ENCODE data around the gene CCDC27.

CCDC27 gene

DNA sequence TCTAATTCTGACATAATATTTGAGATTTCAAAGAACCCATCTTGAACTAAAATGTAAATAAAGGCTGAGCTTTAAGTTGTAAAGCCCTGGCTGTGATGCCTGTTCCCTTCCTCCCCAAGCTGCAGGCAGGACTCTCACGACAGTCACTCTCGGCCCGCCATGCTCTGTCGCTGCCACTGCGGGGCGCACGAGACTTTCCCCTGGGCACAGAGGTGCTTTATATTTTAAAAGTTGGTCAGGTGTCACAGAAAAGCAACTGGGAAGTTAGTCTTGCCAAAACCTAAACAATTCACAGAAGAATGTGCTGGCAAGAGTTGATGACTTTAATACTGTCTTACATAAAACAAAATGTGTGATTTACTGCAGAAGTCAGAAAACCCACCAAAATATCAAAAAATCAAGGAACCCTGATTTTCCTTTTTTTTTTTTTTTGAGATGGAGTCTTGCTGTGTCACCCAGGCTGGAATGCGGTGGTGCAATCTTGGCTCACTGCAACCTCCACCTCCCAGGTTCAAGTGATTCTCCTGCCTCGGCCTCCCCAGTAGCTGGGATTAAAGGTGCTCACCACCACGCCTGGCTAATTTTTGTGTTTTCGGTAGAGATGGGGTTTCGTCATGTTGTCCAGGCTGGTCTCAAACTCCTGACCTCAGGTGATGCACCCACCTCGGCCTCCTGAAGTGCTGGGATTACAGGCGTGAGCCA lies 33.4 kb downstream of the CCDC27 start:
- Histone ChIP-seq H3K4me3 (ENCODE audit: low read depth in 1 of 2, low read length in 2 of 2) (no peak overlapping the region), H3K4me1 (ENCODE audit: insufficient read depth, low read length) (no peaks in the 10 kb centered on the region), H3K27me3 (ENCODE audit: control insufficient read depth in 1 of 2, insufficient read depth in 2 of 2, low read length in 2 of 2) (no peaks in the 10 kb centered on the region), H3K27ac (ENCODE audit: low read depth, low read length) (no peak overlapping the region), H3K9ac (ENCODE audit: low read length) (no peak overlapping the region), H3K9me3 (ENCODE audit: low read length) (no peaks in the 10 kb centered on the region), H3K36me3 (ENCODE audit: insufficient read depth, low read length) (peaks cover 74% of the 10 kb centered on the region)

DNA sequence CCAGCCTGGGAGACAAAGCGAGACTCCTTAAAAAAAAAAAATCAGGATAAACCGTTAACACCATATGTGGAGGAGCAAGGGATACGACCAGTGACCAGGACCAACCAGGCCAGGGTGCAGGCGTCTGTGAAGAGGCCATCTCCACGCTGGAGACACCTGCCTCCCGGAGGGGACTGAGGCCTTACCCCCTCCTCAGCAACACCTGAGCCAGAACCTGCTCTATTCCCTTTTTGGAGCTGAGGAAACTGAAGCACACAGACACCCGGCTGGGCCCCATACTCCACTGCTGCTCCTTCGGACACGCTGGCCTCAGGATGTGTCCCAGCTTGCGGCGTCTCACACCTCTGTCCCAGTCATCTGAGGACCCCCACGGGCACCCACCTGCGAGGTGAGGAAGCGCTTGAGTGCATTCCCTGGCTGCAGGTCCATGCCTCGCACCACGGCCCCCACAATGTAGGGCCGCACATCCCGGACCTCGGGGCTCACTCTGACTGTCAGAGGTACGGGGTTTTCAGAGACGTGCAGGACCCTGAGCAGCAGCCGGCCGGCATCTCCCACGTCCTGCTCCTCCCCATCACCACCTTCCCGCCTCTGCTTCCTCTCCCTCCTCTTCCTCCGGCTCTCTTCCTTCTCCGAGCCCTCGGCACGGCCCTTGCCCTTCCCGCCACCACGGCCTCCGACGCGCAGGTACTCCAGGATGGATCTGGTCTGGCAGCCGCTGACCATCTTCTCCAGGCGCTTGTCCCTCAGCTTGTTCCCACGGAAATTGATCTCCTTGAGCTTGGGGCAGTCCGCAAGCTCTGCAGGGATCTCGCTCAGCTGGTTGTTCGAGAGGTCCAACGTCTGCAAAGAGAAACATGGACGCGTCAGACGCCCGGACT lies 34.5 kb downstream of the CCDC27 start:
- Histone ChIP-seq H3K27ac (ENCODE audit: low read depth, low read length) (no peak overlapping the region), H3K4me1 (ENCODE audit: insufficient read depth, low read length) (no peaks in the 10 kb centered on the region), H3K9me3 (ENCODE audit: low read length) (no peaks in the 10 kb centered on the region), H3K36me3 (ENCODE audit: insufficient read depth, low read length) (peaks cover 63% of the 10 kb centered on the region), H3K27me3 (ENCODE audit: control insufficient read depth in 1 of 2, insufficient read depth in 2 of 2, low read length in 2 of 2) (no peaks in the 10 kb centered on the region), H3K9ac (ENCODE audit: low read length) (no peak overlapping the region), H3K4me3 (ENCODE audit: low read depth in 1 of 2, low read length in 2 of 2) (no peak overlapping the region)

DNA sequence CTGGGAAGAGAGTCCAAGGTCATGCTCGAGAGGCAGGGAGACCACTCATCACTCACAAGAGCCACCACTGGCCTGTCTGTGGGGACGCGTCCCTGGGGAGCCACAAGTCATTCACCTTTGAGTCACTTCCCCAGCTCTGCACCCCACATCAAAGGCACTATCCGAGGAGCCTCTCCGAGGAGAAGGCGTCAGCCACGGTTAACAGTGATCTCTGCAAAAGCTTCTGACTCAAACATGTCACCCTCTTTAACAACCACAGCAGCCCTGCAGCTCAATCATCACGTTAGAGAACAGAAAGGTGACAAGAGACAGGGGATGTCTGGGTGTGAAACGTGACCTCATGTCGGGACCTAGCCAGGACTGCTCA lies 35.1 kb downstream of the CCDC27 start:
- H3K9me3 ChIP-seq (ENCODE audit: low read length): no peaks in the 10 kb centered on the region
- no peaks in the 10 kb centered on the region for H3K27me3 ChIP-seq (ENCODE audit: control insufficient read depth in 1 of 2, insufficient read depth in 2 of 2, low read length in 2 of 2)
- H3K36me3 ChIP-seq (ENCODE audit: insufficient read depth, low read length): peaks cover 57% of the 10 kb centered on the region

DNA sequence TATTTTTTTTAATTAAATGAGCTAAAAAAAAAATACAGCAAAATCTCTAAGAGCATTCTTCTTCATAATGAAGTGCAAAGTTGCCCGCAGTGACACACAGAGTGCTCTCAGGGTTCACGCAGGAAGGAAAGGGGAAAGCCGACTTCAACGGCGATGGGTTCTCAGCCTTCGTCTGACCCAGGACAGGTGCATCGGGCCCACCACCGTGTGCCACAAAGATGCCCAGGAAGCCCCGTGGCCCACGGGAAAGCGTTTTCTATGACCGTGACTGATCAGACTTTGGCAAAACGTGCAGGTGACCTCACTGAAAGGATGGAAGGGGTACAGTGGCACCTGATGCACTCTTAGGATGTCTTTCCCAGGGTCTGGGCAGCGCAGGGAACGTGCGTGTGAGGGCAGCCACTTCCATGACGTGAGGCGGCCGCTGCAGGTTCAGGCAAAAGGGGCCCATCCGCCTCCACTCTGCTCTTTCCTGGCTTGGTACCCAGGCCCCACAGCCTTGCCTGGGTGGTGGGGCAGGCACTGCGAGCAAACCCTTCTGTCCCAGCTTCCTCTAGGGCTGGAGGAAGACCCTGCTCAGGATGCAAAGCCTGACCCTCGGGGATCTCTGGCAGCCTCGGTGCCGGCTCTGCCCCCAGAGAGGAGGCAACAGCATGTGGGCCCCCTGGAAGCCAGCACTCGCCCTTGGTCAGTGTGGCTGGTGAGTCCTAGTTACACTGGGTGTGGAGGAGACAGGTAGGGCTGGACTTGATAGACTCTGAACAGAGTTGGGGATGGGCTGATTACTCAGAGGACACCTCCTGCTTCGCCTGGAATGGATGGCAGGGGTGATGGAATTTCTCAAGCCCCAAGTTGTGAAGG lies 35.7 kb downstream of the CCDC27 start:
- Histone ChIP-seq H3K9me3 (ENCODE audit: low read length) (no peaks in the 10 kb centered on the region), H3K27ac (ENCODE audit: low read depth, low read length) (no peak overlapping the region), H3K4me1 (ENCODE audit: insufficient read depth, low read length) (peaks cover 4% of the 10 kb centered on the region), H3K9ac (ENCODE audit: low read length) (no peak overlapping the region), H3K4me3 (ENCODE audit: low read depth in 1 of 2, low read length in 2 of 2) (no peak overlapping the region), H3K27me3 (ENCODE audit: control insufficient read depth in 1 of 2, insufficient read depth in 2 of 2, low read length in 2 of 2) (no peaks in the 10 kb centered on the region), H3K36me3 (ENCODE audit: insufficient read depth, low read length) (peaks cover 55% of the 10 kb centered on the region)

More for the DNA sequence above, 35.1 kb downstream of the CCDC27 start:
- Histone ChIP-seq H3K4me3 (ENCODE audit: low read depth in 1 of 2, low read length in 2 of 2) (no peak overlapping the region), H3K4me1 (ENCODE audit: insufficient read depth, low read length) (no peaks in the 10 kb centered on the region), H3K9ac (ENCODE audit: low read length) (no peak overlapping the region), H3K27ac (ENCODE audit: low read depth, low read length) (no peak overlapping the region)

DNA sequence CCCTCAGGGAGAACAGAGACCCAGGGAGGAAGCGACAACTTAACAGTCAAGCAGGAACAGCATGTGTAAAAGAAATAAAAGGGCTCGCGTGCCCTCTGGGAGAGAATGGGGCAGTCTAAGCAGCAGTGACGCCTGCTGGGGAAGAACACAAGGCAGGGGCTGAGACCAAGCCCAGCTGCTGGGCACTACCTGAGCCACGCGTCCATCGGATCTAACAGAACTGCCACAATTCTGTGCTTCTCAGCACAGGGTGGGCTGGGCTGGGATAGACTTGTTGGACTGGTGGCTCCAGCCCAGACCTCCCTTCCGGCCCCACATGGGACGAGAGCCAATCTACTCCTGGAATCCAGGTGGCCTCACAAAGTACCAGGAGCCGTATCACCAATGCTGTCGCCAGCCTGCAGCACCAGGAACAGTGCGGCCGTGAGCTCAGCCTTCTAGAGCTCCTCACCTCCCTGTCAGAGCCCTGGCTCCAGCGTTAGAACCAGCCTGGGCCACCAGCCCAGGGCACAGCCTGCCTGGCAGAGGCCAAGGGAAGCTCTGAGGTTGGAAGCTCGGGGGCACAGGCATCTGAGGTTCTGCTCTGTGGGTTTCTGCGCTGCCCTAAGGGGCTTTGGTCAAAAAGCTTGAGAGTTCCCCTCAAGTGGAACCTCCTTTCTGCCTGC lies 36.6 kb downstream of the CCDC27 start:
- Histone ChIP-seq H3K9ac (ENCODE audit: low read length) (no peak overlapping the region), H3K4me3 (ENCODE audit: low read depth in 1 of 2, low read length in 2 of 2) (no peak overlapping the region), H3K27ac (ENCODE audit: low read depth, low read length) (no peak overlapping the region), H3K9me3 (ENCODE audit: low read length) (no peaks in the 10 kb centered on the region), H3K36me3 (ENCODE audit: insufficient read depth, low read length) (peaks cover 49% of the 10 kb centered on the region), H3K27me3 (ENCODE audit: control insufficient read depth in 1 of 2, insufficient read depth in 2 of 2, low read length in 2 of 2) (no peaks in the 10 kb centered on the region), H3K4me1 (ENCODE audit: insufficient read depth, low read length) (peaks cover 14% of the 10 kb centered on the region)

DNA sequence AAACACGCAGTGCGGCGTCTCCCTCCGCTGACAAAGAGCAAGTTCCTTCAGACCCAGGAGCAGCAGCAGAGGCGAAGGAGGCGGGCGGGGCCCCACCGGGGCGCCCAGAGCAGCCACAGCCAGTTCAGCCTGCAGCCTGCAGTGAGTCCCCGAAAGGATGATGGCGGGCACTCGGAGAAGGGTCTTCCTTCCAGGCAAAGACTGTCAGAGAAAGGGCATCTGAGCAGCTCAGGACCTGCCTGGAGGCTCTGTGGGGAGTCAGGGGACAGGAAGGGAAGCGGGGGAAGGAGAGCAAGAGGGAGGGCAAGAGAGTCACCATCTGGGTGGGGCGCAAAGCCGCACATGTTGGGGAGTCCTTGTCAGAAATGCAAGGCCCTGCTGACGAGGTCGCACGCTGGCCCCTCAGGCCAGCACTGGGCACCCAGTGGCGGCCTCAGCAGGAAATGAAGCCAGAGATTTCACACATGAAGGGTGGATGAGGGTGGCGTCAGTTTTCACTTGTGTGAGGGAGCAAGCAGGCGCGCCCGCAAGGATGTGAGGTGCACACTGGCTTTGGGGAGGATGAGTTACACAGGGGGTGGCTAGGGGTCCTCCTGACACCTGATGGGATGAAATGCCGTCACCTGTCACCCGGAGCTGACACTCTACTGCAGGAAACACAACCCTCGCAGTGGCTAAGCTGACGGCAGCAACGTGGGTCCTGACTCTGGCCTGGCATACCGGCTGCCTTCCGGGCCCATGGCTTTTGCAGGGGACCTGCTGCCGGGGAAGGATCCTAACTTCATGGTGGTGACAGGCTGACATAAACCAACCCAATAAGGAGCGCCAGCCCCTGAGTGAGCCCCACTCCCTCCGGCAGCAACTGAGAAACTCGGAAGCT lies 37.4 kb downstream of the CCDC27 start:
- Histone ChIP-seq H3K9ac (ENCODE audit: low read length) (no peak overlapping the region), H3K36me3 (ENCODE audit: insufficient read depth, low read length) (peaks cover 48% of the 10 kb centered on the region), H3K4me3 (ENCODE audit: low read depth in 1 of 2, low read length in 2 of 2) (no peak overlapping the region), H3K27me3 (ENCODE audit: control insufficient read depth in 1 of 2, insufficient read depth in 2 of 2, low read length in 2 of 2) (no peaks in the 10 kb centered on the region), H3K4me1 (ENCODE audit: insufficient read depth, low read length) (peaks cover 21% of the 10 kb centered on the region), H3K9me3 (ENCODE audit: low read length) (no peaks in the 10 kb centered on the region), H3K27ac (ENCODE audit: low read depth, low read length) (no peak overlapping the region)

DNA sequence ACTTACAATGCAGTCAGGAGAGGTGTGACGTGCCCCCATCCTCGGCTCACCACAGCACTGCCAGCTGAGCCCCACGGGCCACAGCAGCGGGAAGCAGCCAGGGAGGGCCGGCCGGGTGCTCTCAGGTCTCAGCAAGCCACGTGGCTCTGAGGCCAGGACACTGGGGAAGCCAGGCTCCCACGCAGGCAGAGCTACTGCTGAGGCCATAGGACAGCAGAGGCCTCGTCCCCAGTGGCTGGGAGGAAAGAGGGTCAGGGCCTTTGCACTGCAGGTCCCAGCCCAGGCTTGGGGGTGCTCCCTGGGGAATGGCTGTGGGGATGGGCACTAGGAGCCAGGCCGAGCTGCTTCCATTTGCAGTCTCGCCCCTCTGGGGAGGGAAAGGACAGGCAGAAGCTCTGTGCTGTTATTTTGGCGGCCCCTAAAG lies 38.3 kb downstream of the CCDC27 start:
- no peak overlapping the region for H3K4me3 ChIP-seq (ENCODE audit: low read depth in 1 of 2, low read length in 2 of 2)
- H3K9ac ChIP-seq (ENCODE audit: low read length): no peak overlapping the region
- no peaks in the 10 kb centered on the region for H3K9me3 ChIP-seq (ENCODE audit: low read length)
- H3K4me1 ChIP-seq (ENCODE audit: insufficient read depth, low read length): peaks cover 29% of the 10 kb centered on the region
- no peaks in the 10 kb centered on the region for H3K27me3 ChIP-seq (ENCODE audit: control insufficient read depth in 1 of 2, insufficient read depth in 2 of 2, low read length in 2 of 2)
- peaks cover 40% of the 10 kb centered on the region for H3K36me3 ChIP-seq (ENCODE audit: insufficient read depth, low read length)
- no peak overlapping the region for H3K27ac ChIP-seq (ENCODE audit: low read depth, low read length)

DNA sequence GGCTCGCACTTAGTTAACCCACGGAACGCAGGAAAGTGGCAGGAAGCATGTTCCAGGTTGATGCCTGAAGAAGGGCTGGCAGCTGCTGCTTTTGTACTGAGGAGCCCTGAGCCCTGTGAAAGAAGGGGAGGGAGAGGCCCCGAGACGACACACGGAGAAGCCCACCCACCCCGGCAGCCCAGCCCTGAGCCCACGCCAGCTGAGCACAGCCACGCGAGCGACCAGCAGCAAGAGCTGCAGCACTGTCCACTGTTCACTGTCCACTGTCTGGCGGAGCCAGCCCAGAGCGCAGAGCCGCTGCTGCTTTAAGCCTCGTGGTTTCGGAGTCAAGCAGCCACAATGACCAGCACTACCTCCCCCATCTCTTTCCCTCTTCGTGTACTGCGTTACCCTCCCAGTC lies 38.7 kb downstream of the CCDC27 start:
- Histone ChIP-seq H3K36me3 (ENCODE audit: insufficient read depth, low read length) (peaks cover 35% of the 10 kb centered on the region), H3K27me3 (ENCODE audit: control insufficient read depth in 1 of 2, insufficient read depth in 2 of 2, low read length in 2 of 2) (no peaks in the 10 kb centered on the region), H3K9me3 (ENCODE audit: low read length) (no peaks in the 10 kb centered on the region), H3K4me3 (ENCODE audit: low read depth in 1 of 2, low read length in 2 of 2) (no peak overlapping the region), H3K9ac (ENCODE audit: low read length) (no peak overlapping the region), H3K4me1 (ENCODE audit: insufficient read depth, low read length) (peaks cover 29% of the 10 kb centered on the region), H3K27ac (ENCODE audit: low read depth, low read length) (no peak overlapping the region)

DNA sequence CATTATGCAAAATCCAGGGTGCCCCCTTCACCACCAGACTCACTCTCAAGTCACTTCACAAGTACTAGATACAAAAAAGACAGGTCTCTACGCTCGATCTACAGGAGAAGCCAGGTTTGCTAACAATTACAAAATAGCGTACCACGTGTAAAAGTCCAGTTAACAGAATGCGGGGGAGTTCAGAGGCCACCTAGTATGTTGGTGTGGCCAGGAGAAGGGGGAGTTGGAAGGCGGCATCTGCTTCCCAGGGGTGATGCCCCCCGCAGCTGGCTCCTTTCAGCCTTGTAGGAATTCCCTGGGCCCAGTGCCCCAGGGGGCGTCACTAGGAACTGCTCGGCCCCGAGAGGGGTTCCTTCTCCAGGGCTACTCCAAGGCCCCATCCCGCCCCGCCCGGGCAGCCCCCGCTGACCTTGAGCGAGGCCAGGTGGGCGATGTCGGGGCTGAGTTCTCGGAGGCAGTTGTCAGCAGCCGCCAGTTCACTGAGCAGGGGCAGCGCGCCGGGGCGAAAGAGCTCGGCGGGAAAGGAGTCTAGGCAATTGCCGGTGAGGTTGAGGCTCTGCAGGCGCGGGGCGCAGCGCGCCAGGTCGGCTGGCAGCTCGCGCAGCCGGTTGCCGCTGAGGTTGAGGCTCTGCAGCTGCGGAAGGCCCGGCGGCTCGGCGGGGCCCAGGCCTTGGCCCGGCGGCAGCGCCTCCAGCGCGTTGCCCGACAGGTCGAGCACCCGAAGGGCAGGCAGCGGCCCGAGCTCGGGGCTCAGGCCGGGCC lies 43.4 kb downstream of the CCDC27 start:
- Histone ChIP-seq H3K9me3 (ENCODE audit: low read length) (no peaks in the 10 kb centered on the region), H3K27me3 (ENCODE audit: control insufficient read depth in 1 of 2, insufficient read depth in 2 of 2, low read length in 2 of 2) (no peaks in the 10 kb centered on the region), H3K36me3 (ENCODE audit: insufficient read depth, low read length) (peaks cover 5% of the 10 kb centered on the region), H3K4me3 (ENCODE audit: low read depth in 1 of 2, low read length in 2 of 2) (peak overlapping the region; percentile 87 to 96), H3K4me1 (ENCODE audit: insufficient read depth, low read length) (peaks cover 34% of the 10 kb centered on the region), H3K27ac (ENCODE audit: low read depth, low read length) (peak overlapping the region; percentile 73), H3K9ac (ENCODE audit: low read length) (peak overlapping the region; percentile 61)

Data from muscle layer of colon (tissue), 2 donors.